ENCODE results near the gene CPT1A.

The CPT1A gene

GRCh38 chr11:68854273-68854958 is 12.7 kb upstream of the CPT1A start:
- no peak for DNase-seq (ENCODE audit: low spot score)

GRCh38 chr11:68852628-68853027 is 10.9 kb upstream of the CPT1A start:
- no peak for DNase-seq (ENCODE audit: low spot score)

- DNase-seq (ENCODE audit: low spot score): no peak
Measured at GRCh38 chr11:68848429-68848828, 6.7 kb upstream of the CPT1A start.

GRCh38 chr11:68847395-68847794 is 5.7 kb upstream of the CPT1A start:
- DNase-seq (ENCODE audit: low spot score): no peak

DNA sequence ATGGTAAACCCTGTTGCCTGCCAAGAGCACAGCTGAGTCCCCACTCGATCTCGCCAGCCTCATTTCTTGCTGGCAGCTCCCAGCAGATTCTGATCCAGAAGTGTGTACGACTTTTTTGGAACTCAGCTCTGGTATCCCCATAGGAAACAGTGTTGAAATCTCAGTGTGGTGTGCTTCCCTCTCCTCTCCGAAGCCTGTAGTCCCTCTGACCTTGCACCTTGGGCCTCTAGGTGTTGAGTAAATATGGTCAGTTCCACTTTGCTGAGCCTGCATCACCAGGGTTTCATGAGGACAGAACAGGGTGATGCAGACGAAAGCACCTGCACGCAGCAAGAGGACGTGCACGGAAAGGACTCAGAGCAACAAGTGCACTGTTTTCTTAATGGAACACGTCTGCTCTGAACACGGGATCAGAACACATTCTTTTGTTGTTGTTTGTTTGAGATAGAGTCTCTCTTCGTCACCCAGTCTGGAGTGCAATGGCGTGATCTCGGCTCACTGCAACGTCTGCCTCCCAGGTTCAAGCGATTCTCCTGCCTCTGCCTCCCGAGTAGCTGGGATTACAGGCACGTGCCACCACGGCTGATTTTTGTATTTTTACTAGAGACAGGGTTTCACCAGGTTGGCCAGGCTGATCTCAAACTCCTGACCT is 3.8 kb upstream of the CPT1A start:
- DNase-seq (ENCODE audit: low spot score): no peak

DNA sequence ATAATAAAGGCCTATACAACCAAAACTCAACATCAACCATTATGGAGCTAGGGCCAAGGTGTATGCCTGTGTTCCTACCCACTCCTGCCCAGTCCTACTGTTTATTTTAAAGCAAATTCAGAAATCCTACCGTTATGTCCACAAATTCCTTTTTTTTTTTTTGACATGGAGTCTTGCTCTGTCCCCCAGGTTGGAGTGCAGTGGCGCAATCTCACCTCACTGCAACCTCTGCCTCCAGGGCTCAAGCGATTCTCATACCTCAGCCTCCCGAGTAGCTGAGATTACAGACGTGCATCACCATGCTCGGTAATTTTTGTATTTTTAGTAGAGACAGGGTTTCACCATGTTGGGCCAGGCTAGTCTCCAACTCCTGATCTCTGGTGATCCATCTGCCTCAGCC is 3.1 kb upstream of the CPT1A start:
- DNase-seq (ENCODE audit: low spot score): no peak

GRCh38 chr11:68844376-68844775 is 2.7 kb upstream of the CPT1A start:
- DNase-seq (ENCODE audit: low spot score): no peak

GRCh38 chr11:68843703-68844312 is 2.1 kb upstream of the CPT1A start:
- DNase-seq (ENCODE audit: low spot score): peak; percentile 21

- peak; percentile 7 for DNase-seq (ENCODE audit: low spot score)
Measured at GRCh38 chr11:68843052-68843561, 1.4 kb upstream of the CPT1A start.

DNA sequence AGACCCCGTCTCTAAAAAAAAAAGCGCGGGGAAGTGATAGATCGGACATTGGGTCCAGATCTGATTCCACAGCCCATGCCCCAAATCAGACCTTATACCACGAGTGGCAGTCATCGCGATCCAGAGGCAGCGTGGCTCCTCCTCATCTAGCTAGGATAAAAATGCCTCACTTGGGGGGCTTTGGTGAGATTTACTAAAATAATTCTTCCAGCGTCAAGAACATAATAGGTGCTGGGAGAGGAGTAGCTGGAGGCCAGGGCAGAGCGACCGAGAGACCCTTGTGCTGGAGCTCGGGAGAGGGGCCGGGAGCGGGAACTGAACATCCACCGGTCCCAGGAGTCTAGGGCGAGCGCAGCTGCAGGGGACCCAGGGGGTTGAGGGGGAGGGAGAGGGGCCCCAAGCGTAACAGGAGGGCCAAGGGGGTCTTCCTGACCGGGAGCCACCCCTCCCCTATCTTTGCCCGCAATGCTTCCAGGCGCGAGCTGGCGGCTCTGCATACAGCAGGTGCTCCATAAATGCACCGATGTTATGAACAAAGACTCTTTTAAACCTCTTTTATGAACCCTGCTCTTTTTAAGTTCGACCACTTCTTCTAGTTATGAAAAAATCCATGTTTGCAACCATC is 823 bp upstream of the CPT1A start:
- DNase-seq (ENCODE audit: low spot score): no peak

- peak; percentile 26 for DNase-seq (ENCODE audit: low spot score)
Measured at GRCh38 chr11:68840661-68841653, 759 bp downstream of the CPT1A start.

- DNase-seq (ENCODE audit: low spot score): peak; percentile 55
Measured at GRCh38 chr11:68839911-68840641, 1.6 kb downstream of the CPT1A start.

DNA sequence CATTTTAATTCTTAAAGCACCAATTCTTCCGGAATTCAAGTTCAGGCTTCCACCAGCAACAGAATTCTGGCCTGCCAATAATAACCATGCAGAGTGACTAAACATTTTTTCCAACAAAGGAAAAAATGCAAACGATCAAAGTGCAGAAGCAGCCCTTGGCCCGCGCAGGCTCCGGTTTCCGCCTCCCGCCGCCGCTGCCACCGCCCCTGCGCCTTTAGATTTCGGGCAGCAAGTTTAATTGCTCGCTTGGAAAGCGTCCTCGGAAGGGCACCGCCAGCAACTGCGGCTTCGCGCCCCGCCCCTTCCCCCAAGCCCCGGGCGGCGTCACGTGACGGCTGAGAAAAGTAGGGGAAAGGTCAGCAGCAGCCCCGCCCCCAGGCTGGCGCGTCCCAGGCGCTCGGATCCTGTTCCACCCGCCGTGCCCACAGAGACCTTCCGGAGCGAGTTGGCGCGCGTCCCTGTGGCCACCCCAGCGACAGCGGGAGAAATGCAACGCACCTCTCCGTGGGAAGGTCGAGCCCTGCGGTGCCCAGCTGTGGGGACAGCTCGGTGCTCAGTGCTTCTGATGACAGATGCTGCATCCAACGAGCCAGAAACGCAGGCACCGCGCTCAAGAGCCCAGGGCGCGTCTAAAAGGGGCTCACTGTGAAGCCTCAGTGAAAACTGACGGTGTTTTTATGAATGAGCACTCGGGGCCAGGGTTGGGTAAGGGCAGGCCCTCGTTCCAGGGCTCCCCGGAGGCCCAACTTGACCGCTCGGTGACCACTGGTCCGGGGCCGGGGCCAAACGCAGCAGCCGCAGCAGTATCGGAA is 2.5 kb downstream of the CPT1A start:
- peak; percentile 89 for DNase-seq (ENCODE audit: low spot score)

- DNase-seq (ENCODE audit: low spot score): no peak
Measured at GRCh38 chr11:68838572-68838964, 3.1 kb downstream of the CPT1A start.

DNA sequence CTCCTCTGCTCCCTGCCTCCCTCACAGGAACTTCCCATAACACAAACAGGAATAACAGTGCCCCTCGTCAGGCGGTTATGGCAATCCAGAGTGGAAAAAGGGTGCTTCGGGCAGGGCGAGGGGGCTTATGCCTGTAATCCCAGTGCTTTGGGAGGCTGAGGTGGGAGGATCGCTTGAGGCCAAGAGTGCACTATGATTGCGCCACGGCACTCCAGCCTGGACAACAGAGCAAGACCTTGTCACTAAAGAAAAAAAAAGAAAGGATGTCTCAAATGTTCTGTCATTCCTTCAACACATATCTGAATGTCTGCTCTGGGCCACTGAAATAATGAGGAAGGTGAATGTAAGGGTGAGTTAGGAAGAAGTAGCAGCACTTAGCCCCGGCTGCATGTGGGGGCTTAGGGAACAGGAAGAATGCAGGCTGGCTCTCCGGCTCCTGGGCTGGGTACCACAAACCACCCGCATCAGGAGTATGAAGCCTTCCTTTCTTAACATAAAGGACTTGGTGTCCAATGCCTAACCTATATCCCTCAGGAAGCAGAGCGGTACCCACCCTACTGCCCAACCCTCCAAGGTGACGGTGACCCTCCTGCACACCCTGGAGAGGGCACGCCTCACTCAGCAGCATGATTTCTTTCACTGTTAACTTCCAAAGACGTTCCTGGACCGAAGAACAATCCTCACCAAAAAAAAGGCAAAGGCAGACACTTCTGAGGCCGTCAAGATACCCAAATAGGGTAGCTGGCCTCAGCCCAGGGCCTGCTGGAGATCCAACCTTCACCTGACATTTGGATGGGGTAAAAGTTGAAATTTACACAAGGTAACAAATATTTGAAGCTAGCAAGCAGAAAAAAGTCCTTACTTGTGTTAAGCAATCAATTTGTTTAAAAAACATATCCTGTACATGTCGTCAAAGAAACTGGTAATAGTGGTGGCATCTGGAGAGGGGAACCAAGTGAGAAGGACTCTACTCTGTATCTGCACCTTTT is 3.8 kb downstream of the CPT1A start:
- no peak for DNase-seq (ENCODE audit: low spot score)

DNA sequence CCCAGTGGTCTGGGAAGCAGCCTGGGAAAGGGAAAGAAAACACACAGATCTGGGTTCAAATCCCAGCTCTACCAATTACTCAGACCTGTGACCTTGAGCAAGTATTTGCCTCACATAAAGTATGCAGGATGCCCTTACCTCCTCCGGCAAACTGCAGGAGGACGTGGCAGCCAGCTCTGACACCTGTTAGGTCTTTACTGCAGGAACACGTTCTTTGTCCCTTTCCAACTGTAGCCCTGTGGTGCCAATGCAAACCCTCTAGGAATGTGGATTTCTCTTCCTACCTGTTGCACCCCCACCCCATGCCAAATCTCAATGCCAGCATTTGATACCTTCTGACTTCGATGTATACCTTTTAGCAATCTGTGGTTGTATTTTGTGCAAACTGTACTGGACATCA is 6.0 kb downstream of the CPT1A start:
- DNase-seq (ENCODE audit: low spot score): no peak

DNA sequence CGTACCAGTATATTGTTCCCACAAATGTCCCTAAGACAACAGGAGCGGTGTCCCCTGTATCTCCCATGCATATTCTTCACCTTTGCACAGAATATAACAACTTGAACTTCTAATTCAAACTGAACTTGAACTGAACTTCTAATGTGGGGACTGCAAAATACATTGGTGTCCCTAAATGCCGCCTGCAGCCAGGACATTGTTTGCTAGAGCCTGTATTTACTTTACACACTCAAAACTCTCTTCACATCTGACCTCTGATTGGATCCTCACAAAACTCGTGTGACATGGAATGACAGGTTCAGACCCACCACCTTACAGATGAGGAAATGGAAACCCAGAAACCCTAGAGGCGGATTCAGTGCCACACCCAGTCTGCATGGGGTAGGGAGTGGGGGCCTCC is 6.4 kb downstream of the CPT1A start:
- DNase-seq (ENCODE audit: low spot score): no peak

DNA sequence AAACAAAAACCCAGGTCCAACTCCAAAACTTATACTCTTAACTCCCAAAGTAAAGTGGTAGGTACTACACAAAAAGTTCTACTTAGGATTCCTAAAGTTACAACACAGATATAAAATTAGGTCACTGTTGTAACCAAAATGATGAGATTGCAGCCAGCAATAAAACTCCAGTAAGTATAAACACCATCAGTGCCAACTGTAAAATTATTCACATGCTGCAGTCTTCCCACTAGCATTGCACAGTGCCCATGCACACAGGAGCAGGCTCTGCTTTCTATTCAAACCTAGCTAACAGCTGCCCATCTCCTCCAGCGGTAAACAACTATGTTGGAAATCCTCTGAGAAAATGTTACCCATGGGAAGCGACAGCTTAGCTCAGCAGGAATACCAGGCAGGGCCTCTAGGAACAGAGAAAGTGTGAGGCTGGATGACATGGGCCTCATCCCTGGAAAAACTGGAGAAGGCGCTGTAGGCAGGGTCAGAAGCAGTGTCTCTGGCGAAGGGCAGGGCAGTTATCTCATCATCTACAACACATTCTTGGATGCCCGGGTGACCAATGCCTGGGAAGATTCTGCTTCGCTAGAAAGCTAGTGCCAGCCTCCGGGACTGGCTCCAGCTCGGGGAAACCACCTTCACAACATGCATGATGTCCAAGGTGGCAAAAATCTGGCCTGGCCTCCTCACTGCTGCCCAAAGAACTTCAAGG is 9.1 kb downstream of the CPT1A start:
- DNase-seq (ENCODE audit: low spot score): no peak

All from kidney capillary endothelial cell (primary cell).